Measurements from ENCODE around the gene PPCS. TPM values are rescaled to one million over a fixed set of nuclear protein-coding genes. Genes with fewer than 3 reads are reported as not detected.

Gene PPCS
- total and polyA plus RNA-seq, 2 of the 8 experiments (the other 6 are each of a cell fraction or from before 2014, with no cell fraction given), result 24.5 to 35.3 TPM

GRCh38 chr1:42427240-42427639 lies 29.1 kb upstream of the PPCS start:
- Histone ChIP-seq H3K27ac (ENCODE audit: low read depth, low read length) (no peak overlapping the region), H3K4me3 (ENCODE audit: extremely low read depth in 1 of 4, insufficient read depth in 2 of 4, low read depth in 3 of 4, low read length in 4 of 4) (no peak overlapping the region), H2BK5ac (ENCODE audit: low read depth, low read length) (no peak overlapping the region), H2BK120ac (replicated peaks; ENCODE audit: low read depth, low read length) (no peak overlapping the region), H2BK20ac (ENCODE audit: low read length) (no peak overlapping the region), H3K56ac (replicated peaks; ENCODE audit: insufficient read length, low read depth, low read length) (no peak overlapping the region), H4K91ac (replicated peaks; ENCODE audit: insufficient read length, low read length) (no peak overlapping the region), H3K23me2 (ENCODE audit: low read depth, low read length) (no peaks in the 10 kb centered on the region), H2AFZ (ENCODE audit: low read length) (no peak overlapping the region), H4K5ac (ENCODE audit: insufficient read length, low read depth, low read length) (no peak overlapping the region), H3K14ac (ENCODE audit: insufficient read length) (no peak overlapping the region), H3K79me2 (ENCODE audit: control insufficient read depth in 1 of 2, insufficient read depth in 2 of 2, low read length in 2 of 2) (no peaks in the 10 kb centered on the region), H3K4me2 (ENCODE audit: insufficient read depth in 1 of 2, low read depth in 2 of 2, low read length in 2 of 2) (no peak overlapping the region), H4K20me1 (replicated peaks in 1 of 2; ENCODE audit: control insufficient read depth in 1 of 2, insufficient read depth in 2 of 2, low read length in 2 of 2) (no peaks in the 10 kb centered on the region), H2AK5ac (ENCODE audit: low read depth, low read length) (no peak overlapping the region), H2BK15ac (ENCODE audit: low read length) (no peak overlapping the region), H3K36me3 (ENCODE audit: control insufficient read depth in 2 of 4, insufficient read depth in 4 of 4, low read length in 3 of 4) (no peaks in the 10 kb centered on the region), H3K27me3 (replicated peaks in 1 of 4; ENCODE audit: control insufficient read depth in 3 of 4, extremely low read depth in 1 of 4, insufficient read depth in 3 of 4, low read length in 3 of 4) (no peaks in the 10 kb centered on the region), H3K4ac (replicated peaks; ENCODE audit: insufficient read length, low read depth, low read length) (no peak overlapping the region), H3K79me1 (ENCODE audit: low read depth, low read length) (no peaks in the 10 kb centered on the region), H4K8ac (ENCODE audit: extremely low read depth, insufficient read depth, low read length) (no peak overlapping the region), H3K18ac (ENCODE audit: extremely low read depth, low read length) (no peak overlapping the region), H3K9ac (replicated peaks in 1 of 4; ENCODE audit: extremely low read depth in 1 of 4, low read depth in 3 of 4, low read length in 3 of 4) (no peak overlapping the region), H3K4me1 (replicated peaks in 1 of 4; ENCODE audit: control insufficient read depth in 3 of 4, insufficient read depth in 4 of 4, low read length in 3 of 4) (no peaks in the 10 kb centered on the region), H3K9me3 (ENCODE audit: insufficient read depth in 2 of 2, low read depth in 1 of 2, low read length in 1 of 2) (no peaks in the 10 kb centered on the region), H3K23ac (ENCODE audit: insufficient read length) (no peak overlapping the region), H2BK12ac (ENCODE audit: low read depth, low read length) (no peak overlapping the region)
- DNase-seq (ENCODE audit: low read depth in 1 of 2, low spot score in 2 of 2), result no peak
- CTCF ChIA-PET (ENCODE audit: partially characterized antibody), result no interaction called here
- FAIRE-seq, result no peak
- TF ChIP-seq RXRA (IDR thresholded peaks at IDR 0.05; ENCODE audit: insufficient read depth, low read depth, low read length) (no peak), JUND (IDR thresholded peaks at IDR 0.05; ENCODE audit: low read length) (peak; percentile 40; the same call in 1 of the 2 replicates), SIRT6 (IDR thresholded peaks at IDR 0.05; ENCODE audit: low read length) (no peak), CBX5 (IDR thresholded peaks at IDR 0.05; ENCODE audit: low read depth, low read length) (no peak)
- POLR2A ChIA-PET (ENCODE audit: partially characterized antibody), result interaction anchor here (1.2 kb wide), 1 partner anchor 9 kb away, joined by 3 read pairs; no protein-coding TSS in a partner anchor
- WGBS, 2 experiments (ENCODE audit: extremely low coverage in 1 of 2, insufficient coverage in 1 of 2, insufficient read length in 1 of 2, insufficient replicate concordance in 2 of 2, low coverage in 1 of 2, low lambda C conversion rate in 2 of 2, missing lambda C conversion rate in 1 of 2), result 83% methylated on average over 4 of the region's 4 CpGs; no CpG with 5 or more reads in 1 of the 2 experiments
